Activated CD4-positive, CD25-positive, alpha-beta regulatory T cell (primary cell): Measurements from ENCODE around the gene SSX5.
"Not testable (repeated sequence)": the region's sequence is repeated elsewhere in the genome, so short reads cannot be mapped to it uniquely, and the experiment has no call there.

ENCODE experiments used
- DNase-seq, 4 experiments: peaks; one replicate each; lab custom pipeline; 2025; lab: John Stamatoyannopoulos, UW

Gene SSX5

GRCh38 chrX:48196745-48197201 is at the start of gene SSX5:
TSS of gene SSX5 (minus strand) at chrX:48196795. CDS start at chrX:48195358, 1,437 bp downstream.
- DNase-seq: no peak

GRCh38 chrX:48224196-48224595 is 27.6 kb upstream of the SSX5 start:
- not testable (repeated sequence) for DNase-seq

- not testable (repeated sequence) for DNase-seq
These were observed 17.7 kb upstream of the SSX5 start for GRCh38 chrX:48214341-48214740.

- DNase-seq: not testable (repeated sequence)
These were observed 6.6 kb downstream of the SSX5 start for GRCh38 chrX:48190024-48190423.

- DNase-seq: not testable (repeated sequence)
These were observed 14.7 kb downstream of the SSX5 start for GRCh38 chrX:48181882-48182281.

GRCh38 chrX:48180811-48181210 is 15.8 kb downstream of the SSX5 start:
- no peak for DNase-seq

- no peak for DNase-seq
These were observed 16.9 kb downstream of the SSX5 start for GRCh38 chrX:48179691-48180090.

- DNase-seq: not testable (repeated sequence)
These were observed 30.3 kb downstream of the SSX5 start for GRCh38 chrX:48166322-48166721.

- DNase-seq: no peak
These were observed 31.4 kb downstream of the SSX5 start for GRCh38 chrX:48165241-48165640.

GRCh38 chrX:48156014-48156413 is 40.6 kb downstream of the SSX5 start:
- no peak for DNase-seq

GRCh38 chrX:48154796-48155195 is 41.8 kb downstream of the SSX5 start:
- DNase-seq: no peak

- no peak for DNase-seq
These were observed 42.8 kb downstream of the SSX5 start for GRCh38 chrX:48153769-48154168.

GRCh38 chrX:48142697-48143096 is 53.9 kb downstream of the SSX5 start:
- DNase-seq: not testable (repeated sequence)

GRCh38 chrX:48141810-48142508 is 54.6 kb downstream of the SSX5 start:
- not testable (repeated sequence) for DNase-seq

- not testable (repeated sequence) for DNase-seq
These were observed 57.5 kb downstream of the SSX5 start for GRCh38 chrX:48139076-48139475.
